Thyroid gland (tissue), 4 donors: ENCODE data around the gene ASAP2.
A peak's percentile ranks its signal among the peaks of the same experiment; 100 is the strongest.

Experiments used
- POLR2A ChIP-seq, 2 donors: fragments of 450-650 bp; IDR thresholded peaks; one replicate each; pipeline ENCODE4 v1.6.1; 2017; ENCODE audit warnings: antibody characterized with exemption in 2 of 2, mild to moderate bottlenecking in 2 of 2, moderate library complexity in 1 of 2
- TF ChIP-seq, protein P1 (sequence below), 6 experiments: fragments of 200-600 bp in 3 of 6; fragments of 450-650 bp in 3 of 6; sonication (generic) in 3 of 6; IDR thresholded peaks; one replicate each; pipeline ENCODE4 v1.5.1; 2016 to 2019; ENCODE audit warnings: antibody characterized with exemption in 6 of 6, mild to moderate bottlenecking in 2 of 6, inconsistent platforms in 1 of 6, moderate library complexity in 1 of 6

- TF ChIP-seq, protein P1, sequence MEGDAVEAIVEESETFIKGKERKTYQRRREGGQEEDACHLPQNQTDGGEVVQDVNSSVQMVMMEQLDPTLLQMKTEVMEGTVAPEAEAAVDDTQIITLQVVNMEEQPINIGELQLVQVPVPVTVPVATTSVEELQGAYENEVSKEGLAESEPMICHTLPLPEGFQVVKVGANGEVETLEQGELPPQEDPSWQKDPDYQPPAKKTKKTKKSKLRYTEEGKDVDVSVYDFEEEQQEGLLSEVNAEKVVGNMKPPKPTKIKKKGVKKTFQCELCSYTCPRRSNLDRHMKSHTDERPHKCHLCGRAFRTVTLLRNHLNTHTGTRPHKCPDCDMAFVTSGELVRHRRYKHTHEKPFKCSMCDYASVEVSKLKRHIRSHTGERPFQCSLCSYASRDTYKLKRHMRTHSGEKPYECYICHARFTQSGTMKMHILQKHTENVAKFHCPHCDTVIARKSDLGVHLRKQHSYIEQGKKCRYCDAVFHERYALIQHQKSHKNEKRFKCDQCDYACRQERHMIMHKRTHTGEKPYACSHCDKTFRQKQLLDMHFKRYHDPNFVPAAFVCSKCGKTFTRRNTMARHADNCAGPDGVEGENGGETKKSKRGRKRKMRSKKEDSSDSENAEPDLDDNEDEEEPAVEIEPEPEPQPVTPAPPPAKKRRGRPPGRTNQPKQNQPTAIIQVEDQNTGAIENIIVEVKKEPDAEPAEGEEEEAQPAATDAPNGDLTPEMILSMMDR (IDR thresholded peaks at IDR 0.05) = peak; percentile 48 to 86 (median 77)
- TF ChIP-seq POLR2A (IDR thresholded peaks at IDR 0.05) = peak in 1 of 2 donors; percentile 82
These were observed at the start of gene ASAP2 for GRCh38 chr2:9205963-9206948.
